Psoas muscle (tissue), 8 donors: ENCODE measurements around the gene CBLIF. TPM values are rescaled to one million over a fixed set of nuclear protein-coding genes. Genes with fewer than 3 reads are reported as not detected.
"Not testable (repeated sequence)": the region's sequence is repeated elsewhere in the genome, so short reads cannot be mapped to it uniquely, and the experiment has no call there.

Experiments
- ATAC-seq, 4 donors: fragments of 200-7000 bp; cut with Tn5 transposase; one replicate each; pipeline ENCODE4 v1.9.1; 2020; ENCODE audit warnings: moderate library complexity in 3 of 4, mild to moderate bottlenecking in 2 of 4
- DNase-seq, 2 donors: peaks; one replicate each; pipeline ENCODE4 v3.0.0-alpha.2; 2020
- H3K27ac ChIP-seq: fragments of 200-600 bp; one replicate; pipeline ENCODE4 v1.8.0; 2022
- H3K27me3 ChIP-seq, 3 donors: fragments of 200-600 bp in 1 of 3; one replicate each; pipeline versions ENCODE4 v1.6.1 to v1.8.0; 2013 to 2022; ENCODE audit warnings: low read length in 2 of 3, mild to moderate bottlenecking in 2 of 3, moderate library complexity in 1 of 3; ENCODE audit not compliant: insufficient read depth in 3 of 3
- H3K36me3 ChIP-seq, 2 donors: fragments of 200-600 bp in 1 of 2; one replicate each; pipeline versions ENCODE4 v1.6.1 to v1.8.0; 2013 to 2022; ENCODE audit warnings: low read depth in 1 of 2, mild to moderate bottlenecking in 1 of 2, moderate library complexity in 1 of 2; ENCODE audit not compliant: insufficient read depth in 1 of 2
- H3K4me1 ChIP-seq: fragments of 200-600 bp; one replicate; pipeline ENCODE4 v1.8.0; 2022
- H3K4me3 ChIP-seq: fragments of 200-600 bp; one replicate; pipeline ENCODE4 v1.8.0; 2022; ENCODE audit warnings: mild to moderate bottlenecking
- H3K9me3 ChIP-seq: fragments of 200-600 bp; one replicate; pipeline ENCODE4 v1.8.0; 2022
- CTCF ChIP-seq: fragments of 200-600 bp; IDR thresholded peaks from one replicate; pipeline ENCODE4 v1.8.0; 2022; ENCODE audit warnings: antibody characterized with exemption
- WGBS, 3 donors: extraction: QIAGEN DNeasy Blood & Tissue Kit; methylation state at CpG; one replicate each; pipeline versions ENCODE4 v1.1.6 to v1.1.7; 2013; 5-methylcytosine and 5-hydroxymethylcytosine counted together
- intact Hi-C, 2 donors: fragments of 100-400 bp; cut with DNase I; formaldehyde crosslinking; loops; one replicate each; pipeline versions ENCODE4 v1.11.0 to v1.14.2; 2022
- polyA plus RNA-seq, 3 donors: library from polyadenylated mRNA; stranded (reverse); fragments of 200-250 nt; gene quantifications; one replicate each; pipeline ENCODE4 v1.2.3, GENCODE V29; 2013
- total RNA-seq, 4 donors: library from RNA; stranded (reverse); fragmentation: NEBNext Ultra II Directional in 2 of 4; extraction: Animal tissue kit (Norgen Biotek cat#: 25700) in 2 of 4; gene quantifications; one replicate each; pipeline versions ENCODE4 v1.2.1 to v1.2.4, GENCODE V29; 2021 to 2023
- donor health status: healthy with polysubstance abuse.
- donor health status: DM: no; HTN: no; CAD: no; lungs with moderate emphysema.
- donor health status: Bipolar disorder and iron deficiency.
- donor health status: healthy.
- donor health status: DM: yes; HTN: yes; CAD: no.
- donor health status: DM: no; HTN: no; CAD: no.
- donor health status: DM: no; HTN: no; CAD: no.
- donor health status: DM: yes; HTN: yes; CAD: no.

The CBLIF gene
- total and polyA plus RNA-seq, 7 donors = 0.05 TPM; not detected in 6

GRCh38 chr11:59818572-59818971, 26.7 kb downstream of the CBLIF start:
- no peaks in the 10 kb centered on the region for H3K9me3 ChIP-seq
- peaks cover 7% of the 10 kb centered on the region for H3K4me1 ChIP-seq
- WGBS, 3 donors = 59 to 70% (median 61%) methylated on average over 4 of the region's 4 CpGs
- no peak overlapping the region for H3K4me3 ChIP-seq
- DNase-seq = no peak
- no peaks in the 10 kb centered on the region for H3K27me3 ChIP-seq
- no peak overlapping the region for H3K27ac ChIP-seq
- intact Hi-C loops = no loop called here
- H3K36me3 ChIP-seq = no peaks in the 10 kb centered on the region
- ATAC-seq = no peak
- TF ChIP-seq CTCF = no peak

- H3K9me3 ChIP-seq, H3K27me3 ChIP-seq, H3K36me3 ChIP-seq, H3K27ac ChIP-seq, H3K4me1 ChIP-seq, intact Hi-C loops, DNase-seq, ATAC-seq, H3K4me3 ChIP-seq: not testable (repeated sequence)
- 70 to 82% (median 76%) methylated on average over 1 of the region's 1 CpG for WGBS, 3 donors
These were observed 28.9 kb downstream of the CBLIF start for GRCh38 chr11:59816434-59816833.

- no peaks in the 10 kb centered on the region for H3K36me3 ChIP-seq
- no peak for ATAC-seq
- TF ChIP-seq CTCF = no peak
- DNase-seq = no peak
- no peak overlapping the region for H3K27ac ChIP-seq
- intact Hi-C loops = no loop called here
- no peaks in the 10 kb centered on the region for H3K4me1 ChIP-seq
- WGBS, 3 donors = 66 to 92% (median 84%) methylated on average over 1 of the region's 1 CpG
- no peaks in the 10 kb centered on the region for H3K27me3 ChIP-seq
- no peak overlapping the region for H3K4me3 ChIP-seq
- no peaks in the 10 kb centered on the region for H3K9me3 ChIP-seq
These were observed 29.5 kb downstream of the CBLIF start for GRCh38 chr11:59815754-59816153.

GRCh38 chr11:59814021-59814420, 31.3 kb downstream of the CBLIF start:
- DNase-seq (no peak), ATAC-seq (no peak)
- TF ChIP-seq CTCF = no peak
- Histone ChIP-seq H3K27ac (no peak overlapping the region), H3K4me1 (peaks cover 7% of the 10 kb centered on the region), H3K9me3 (no peaks in the 10 kb centered on the region), H3K36me3 (peaks cover 0 to under 1% of the 10 kb centered on the region in 2 donors), H3K4me3 (no peak overlapping the region), H3K27me3 (no peaks in the 10 kb centered on the region)
- intact Hi-C loops = no loop called here
- 52 to 63% (median 62%) methylated on average over 1 of the region's 1 CpG for WGBS, 3 donors

GRCh38 chr11:59813364-59813763, 31.9 kb downstream of the CBLIF start:
- no peaks in the 10 kb centered on the region for H3K9me3 ChIP-seq
- H3K4me3 ChIP-seq = no peak overlapping the region
- no peak overlapping the region for H3K27ac ChIP-seq
- peaks cover 0 to 7% of the 10 kb centered on the region in 2 donors for H3K36me3 ChIP-seq
- no peak for TF ChIP-seq CTCF
- 95 to 100% (median 96%) methylated on average over 1 of the region's 1 CpG for WGBS, 3 donors
- no peak for DNase-seq
- ATAC-seq = no peak
- H3K4me1 ChIP-seq = peaks cover 8% of the 10 kb centered on the region
- intact Hi-C loops = no loop called here
- H3K27me3 ChIP-seq = no peaks in the 10 kb centered on the region
